Rectal smooth muscle tissue (tissue), 1 donor: ENCODE data around the gene PATE4.
"Not testable (repeated sequence)": the region's sequence is repeated elsewhere in the genome, so short reads cannot be mapped to it uniquely, and the experiment has no call there.

Source experiments
- H3K27ac ChIP-seq: one replicate; pipeline ENCODE4 v1.7.0; 2013; ENCODE audit warnings: low read depth, low read length, inconsistent platforms
- H3K27me3 ChIP-seq: one replicate; pipeline ENCODE4 v1.7.0; 2013; ENCODE audit warnings: low read length; ENCODE audit not compliant: control insufficient read depth, insufficient read depth
- H3K36me3 ChIP-seq: one replicate; pipeline ENCODE4 v1.7.0; 2013; ENCODE audit warnings: low read length; ENCODE audit not compliant: control insufficient read depth, insufficient read depth
- H3K4me1 ChIP-seq: one replicate; pipeline ENCODE4 v1.7.0; 2013; ENCODE audit warnings: low read length; ENCODE audit not compliant: control insufficient read depth, insufficient read depth
- H3K4me3 ChIP-seq: one replicate; pipeline ENCODE4 v1.7.0; 2013; ENCODE audit warnings: low read length
- H3K9ac ChIP-seq: one replicate; pipeline ENCODE4 v1.7.0; 2013; ENCODE audit warnings: low read length

PATE4 gene, protein sequence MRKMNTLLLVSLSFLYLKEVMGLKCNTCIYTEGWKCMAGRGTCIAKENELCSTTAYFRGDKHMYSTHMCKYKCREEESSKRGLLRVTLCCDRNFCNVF

DNA sequence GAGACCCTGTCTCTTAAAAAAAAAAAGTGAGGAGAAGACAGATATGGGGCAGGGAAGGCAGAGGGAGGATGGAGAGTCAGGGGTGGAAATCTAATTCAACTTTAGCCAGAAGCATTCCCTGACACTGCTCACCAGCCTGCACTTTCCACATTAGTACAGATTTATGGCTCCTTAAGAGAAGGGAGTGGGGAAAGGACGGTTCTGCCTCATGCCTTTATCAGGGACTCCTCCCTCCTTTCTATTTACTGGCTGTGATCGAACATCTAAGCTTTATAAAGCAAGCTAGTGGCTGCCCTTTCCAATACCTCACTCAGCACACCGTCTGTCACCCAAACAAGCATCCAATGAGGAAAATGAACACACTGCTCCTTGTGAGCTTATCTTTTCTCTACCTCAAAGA lies at the start of gene PATE4:
PATE4 (plus strand) TSS at position 301 of the 400 bp plus-strand sequence; CDS start at position 345, 44 bp downstream.
- no peak within 1 kb of the TSS for H3K4me3 ChIP-seq
- no peak within 1 kb of the TSS for H3K9ac ChIP-seq
- no peaks in the 10 kb centered on the region for H3K4me1 ChIP-seq
- no peaks in the 10 kb centered on the region for H3K27me3 ChIP-seq
- no peaks in the 10 kb centered on the region for H3K36me3 ChIP-seq
- H3K27ac ChIP-seq, result no peak within 1 kb of the TSS

DNA sequence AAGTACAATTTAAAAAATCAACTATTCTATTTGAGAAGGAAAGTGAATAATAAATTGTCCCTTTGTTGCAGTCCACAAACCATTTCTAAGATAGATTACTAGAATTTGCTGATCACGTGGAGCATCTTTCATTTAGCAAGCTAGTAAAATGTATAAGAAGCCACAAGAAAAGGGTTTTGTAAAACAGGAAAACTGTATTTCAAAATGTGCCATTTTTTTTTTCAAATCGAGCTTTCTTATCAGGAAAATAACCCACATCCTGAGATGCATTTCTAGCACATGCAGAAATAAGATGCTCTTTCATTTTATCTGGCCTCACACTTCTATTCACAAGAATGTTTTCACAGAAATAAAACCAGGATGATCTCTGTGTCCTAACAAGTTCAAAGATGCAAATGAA lies 48.4 kb upstream of the PATE4 start:
- Histone ChIP-seq H3K4me1 (no peaks in the 10 kb centered on the region), H3K27me3 (no peaks in the 10 kb centered on the region), H3K9ac (no peak overlapping the region), H3K4me3 (no peak overlapping the region), H3K27ac (no peak overlapping the region), H3K36me3 (no peaks in the 10 kb centered on the region)

DNA sequence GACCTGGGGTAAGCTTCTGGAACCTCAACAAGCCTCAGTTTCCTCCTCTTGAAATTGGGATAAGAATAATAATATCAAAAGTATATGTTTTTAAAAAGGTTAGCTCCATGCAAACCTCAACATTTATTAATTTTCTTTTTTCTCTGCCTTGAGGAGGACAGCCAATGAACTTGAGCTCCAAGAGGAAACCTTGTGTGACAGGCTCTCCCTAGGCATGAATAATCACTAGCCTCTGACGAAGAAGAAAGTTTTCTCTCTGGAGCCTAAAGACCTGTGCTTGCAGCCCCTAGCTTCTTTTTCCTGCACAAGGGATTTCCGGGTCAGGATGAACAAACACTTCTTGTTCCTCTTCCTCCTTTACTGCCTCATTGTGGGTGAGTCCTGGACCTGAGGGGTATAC lies 45.3 kb upstream of the PATE4 start, which contains the start of gene PATE3:
PATE3 (plus strand) TSS at position 301 of the 400 bp plus-strand sequence; CDS start at position 326, 25 bp downstream.
- Histone ChIP-seq H3K27ac (no peak within 1 kb of the TSS), H3K27me3 (no peaks in the 10 kb centered on the region), H3K9ac (no peak within 1 kb of the TSS), H3K4me3 (no peak within 1 kb of the TSS), H3K4me1 (no peaks in the 10 kb centered on the region), H3K36me3 (no peaks in the 10 kb centered on the region)

DNA sequence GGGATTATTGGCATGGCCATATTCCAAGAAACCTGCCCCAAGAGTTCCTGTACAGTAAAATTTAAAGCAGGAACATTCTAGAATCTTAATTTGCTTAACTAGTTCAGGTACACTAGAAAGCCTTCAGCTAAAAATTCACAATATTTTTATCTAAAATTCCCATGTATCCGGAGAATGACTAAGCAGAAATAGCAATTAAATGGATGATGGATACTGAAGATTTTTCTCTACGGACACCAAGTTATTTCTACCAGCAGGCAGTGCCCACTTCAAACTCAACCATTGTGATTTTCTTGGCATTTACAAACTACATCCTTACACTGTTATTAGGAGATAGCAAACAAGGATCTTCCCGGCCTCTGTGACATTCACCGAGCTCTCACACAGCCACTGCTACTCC lies 42.3 kb upstream of the PATE4 start:
- Histone ChIP-seq H3K9ac (no peak overlapping the region), H3K4me1 (no peaks in the 10 kb centered on the region), H3K27me3 (no peaks in the 10 kb centered on the region), H3K27ac (no peak overlapping the region), H3K4me3 (no peak overlapping the region), H3K36me3 (no peaks in the 10 kb centered on the region)

DNA sequence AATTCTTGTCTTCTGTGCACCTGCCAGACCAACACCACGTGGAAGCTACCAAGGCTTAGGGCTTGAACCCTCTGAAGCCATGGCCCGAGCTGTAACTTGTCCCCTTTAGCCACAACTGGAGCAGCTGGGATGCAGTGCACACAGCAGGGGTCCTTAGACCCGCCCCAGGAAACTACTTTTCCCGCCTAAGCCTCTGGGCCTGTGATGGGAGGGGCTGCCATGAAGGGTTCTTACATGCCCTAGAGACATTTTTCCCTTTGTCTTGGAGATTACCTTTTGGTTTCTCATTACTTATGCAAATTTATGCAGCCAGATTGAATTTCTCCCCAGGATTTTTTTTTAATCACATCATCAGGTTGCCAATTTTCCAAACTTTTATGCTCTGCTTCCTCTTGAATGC lies 35.5 kb upstream of the PATE4 start:
- Histone ChIP-seq H3K36me3 (no peaks in the 10 kb centered on the region), H3K4me3 (no peak overlapping the region), H3K27ac (no peak overlapping the region), H3K4me1 (no peaks in the 10 kb centered on the region), H3K27me3 (no peaks in the 10 kb centered on the region), H3K9ac (no peak overlapping the region)

DNA sequence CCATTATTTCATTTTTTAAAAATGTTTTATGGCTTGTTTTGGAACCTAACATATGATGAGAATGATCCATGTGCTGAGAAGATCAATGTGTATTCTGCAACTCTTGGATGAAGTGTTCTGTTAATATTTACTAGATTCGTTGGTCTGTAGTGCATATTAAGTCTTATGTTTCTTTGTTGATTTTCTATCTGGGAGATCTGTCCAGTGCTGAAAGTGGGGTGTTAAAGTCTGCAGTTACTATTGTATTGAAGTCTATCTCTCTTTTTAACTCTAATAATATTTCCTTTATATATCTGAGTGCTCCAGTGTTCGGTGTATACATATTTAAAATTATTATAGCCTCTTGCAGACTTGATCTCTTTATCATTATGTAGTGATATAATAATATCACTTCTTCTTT lies 33.3 kb upstream of the PATE4 start:
- H3K27ac ChIP-seq, result no peak overlapping the region
- H3K27me3 ChIP-seq, result no peaks in the 10 kb centered on the region
- no peak overlapping the region for H3K4me3 ChIP-seq
- H3K4me1 ChIP-seq, result no peaks in the 10 kb centered on the region
- no peaks in the 10 kb centered on the region for H3K36me3 ChIP-seq
- no peak overlapping the region for H3K9ac ChIP-seq

DNA sequence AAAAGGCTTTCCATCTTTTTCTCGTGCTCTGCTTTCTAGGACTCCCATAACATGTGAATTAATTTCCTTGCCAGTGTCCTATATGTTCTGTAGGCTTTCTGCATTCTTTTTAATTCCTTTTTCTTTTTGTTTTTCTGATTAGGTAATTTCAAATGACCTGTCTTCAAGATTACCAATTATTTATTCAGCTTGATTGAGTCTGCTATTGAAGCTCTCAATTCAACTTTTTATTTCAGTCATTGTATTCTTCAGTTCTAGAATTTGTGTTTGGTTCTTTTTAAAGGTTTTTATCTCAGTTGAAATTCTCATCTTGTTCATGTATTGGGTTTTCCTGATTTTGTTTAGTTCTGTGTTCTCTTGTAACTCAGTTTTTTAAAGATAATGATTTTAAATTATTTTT lies 30.7 kb upstream of the PATE4 start:
- H3K4me1 ChIP-seq, result no peaks in the 10 kb centered on the region
- H3K27me3 ChIP-seq, result no peaks in the 10 kb centered on the region
- H3K27ac ChIP-seq, result no peak overlapping the region
- H3K4me3 ChIP-seq, result no peak overlapping the region
- no peaks in the 10 kb centered on the region for H3K36me3 ChIP-seq
- H3K9ac ChIP-seq, result no peak overlapping the region

DNA sequence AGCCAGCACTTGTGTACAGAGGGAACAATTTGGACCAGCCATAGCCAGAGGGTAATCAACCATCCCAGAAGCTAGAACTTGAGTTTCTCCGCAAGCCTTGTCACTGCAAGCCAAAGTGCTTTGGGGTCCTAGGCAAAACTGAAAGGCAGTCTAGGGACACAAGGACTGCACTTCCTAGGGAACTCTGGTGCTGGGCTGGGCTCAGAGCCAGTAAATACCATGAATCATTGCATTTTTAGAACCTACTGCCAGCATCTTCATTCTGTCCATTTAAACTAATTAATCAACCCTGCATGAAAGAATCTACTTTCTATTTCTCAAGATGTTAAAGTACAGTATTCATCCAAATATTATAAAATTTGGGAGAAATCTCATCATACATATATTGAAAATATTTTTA lies 25.2 kb upstream of the PATE4 start:
- Histone ChIP-seq H3K4me1 (no peaks in the 10 kb centered on the region), H3K27ac (no peak overlapping the region), H3K4me3 (no peak overlapping the region), H3K9ac (no peak overlapping the region), H3K27me3 (no peaks in the 10 kb centered on the region), H3K36me3 (no peaks in the 10 kb centered on the region)

DNA sequence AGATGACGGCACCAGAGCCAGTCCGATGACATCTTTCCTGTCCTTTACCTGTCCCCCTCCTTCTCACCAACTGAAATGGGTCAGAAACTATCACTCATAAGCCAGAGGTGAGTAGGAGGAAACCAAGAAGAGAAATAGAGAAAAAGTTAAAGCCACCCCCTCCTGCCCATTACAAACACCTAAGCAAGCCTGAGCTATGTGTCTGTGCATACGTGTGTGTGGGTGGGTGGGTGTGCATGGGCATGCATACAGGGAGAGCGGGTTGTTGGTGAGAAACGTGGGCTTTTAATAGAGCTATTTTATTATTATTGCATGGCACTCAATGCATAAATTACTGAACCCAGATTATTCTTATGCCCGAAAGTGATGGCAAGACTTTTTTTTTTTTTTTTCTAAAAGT lies 2.6 kb downstream of the PATE4 start:
- no peaks in the 10 kb centered on the region for H3K27me3 ChIP-seq
- H3K9ac ChIP-seq, result no peak overlapping the region
- H3K4me3 ChIP-seq, result no peak overlapping the region
- H3K4me1 ChIP-seq, result no peaks in the 10 kb centered on the region
- H3K27ac ChIP-seq, result no peak overlapping the region
- no peaks in the 10 kb centered on the region for H3K36me3 ChIP-seq

DNA sequence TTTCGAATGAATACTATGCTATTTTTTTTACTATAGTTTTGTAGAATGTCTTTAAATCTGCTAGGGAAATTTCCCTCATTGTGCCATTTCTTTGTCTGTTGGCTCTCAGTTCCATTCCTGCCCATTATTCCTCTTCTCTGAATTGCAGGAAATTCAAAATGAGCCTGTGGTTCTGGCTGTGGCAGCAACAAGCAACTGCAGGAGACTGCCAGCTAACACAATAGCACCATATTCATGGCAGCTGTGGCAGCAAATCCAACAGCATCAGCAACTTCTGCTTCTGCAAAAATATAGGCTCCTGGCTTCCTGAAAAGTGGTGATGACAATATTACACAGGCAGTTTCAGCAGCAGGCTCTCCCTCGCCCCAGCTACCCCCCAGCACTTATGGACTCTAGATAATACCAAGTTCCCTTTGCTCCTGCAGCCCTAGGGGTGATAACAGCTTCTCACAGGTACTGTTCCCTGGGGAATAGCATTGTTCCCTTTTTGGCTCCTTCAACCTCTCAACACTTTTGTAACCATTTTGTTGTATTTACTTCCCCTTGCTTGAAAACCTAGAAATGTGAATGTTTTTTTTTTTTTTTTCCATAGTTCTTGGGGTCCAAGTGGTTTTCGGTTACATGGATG lies 9.3 kb downstream of the PATE4 start:
- Histone ChIP-seq H3K9ac (no peak overlapping the region), H3K36me3 (no peaks in the 10 kb centered on the region), H3K4me3 (no peak overlapping the region), H3K27me3 (no peaks in the 10 kb centered on the region), H3K4me1 (no peaks in the 10 kb centered on the region), H3K27ac (no peak overlapping the region)

DNA sequence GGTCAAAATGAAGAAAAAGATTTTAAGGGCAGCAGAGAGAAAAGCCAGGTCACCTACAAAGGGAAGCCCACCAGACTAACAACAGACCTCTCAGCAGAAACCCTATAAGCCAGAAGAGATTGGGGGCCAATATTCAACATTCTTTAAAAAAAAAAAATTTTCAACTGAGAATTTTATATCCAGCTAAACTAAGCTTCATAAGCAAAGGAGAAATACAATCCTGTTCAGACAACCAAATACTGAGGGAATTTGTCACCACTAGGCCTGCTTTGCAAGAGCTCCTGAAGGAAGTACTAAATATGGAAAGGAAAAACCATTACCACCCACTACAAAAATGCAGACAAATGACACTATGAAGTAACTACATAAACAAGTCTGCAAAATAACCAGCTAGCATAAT lies 13.1 kb downstream of the PATE4 start:
- Histone ChIP-seq H3K27ac (no peak overlapping the region), H3K27me3 (no peaks in the 10 kb centered on the region), H3K36me3 (no peaks in the 10 kb centered on the region), H3K9ac (no peak overlapping the region), H3K4me1 (no peaks in the 10 kb centered on the region), H3K4me3 (no peak overlapping the region)

DNA sequence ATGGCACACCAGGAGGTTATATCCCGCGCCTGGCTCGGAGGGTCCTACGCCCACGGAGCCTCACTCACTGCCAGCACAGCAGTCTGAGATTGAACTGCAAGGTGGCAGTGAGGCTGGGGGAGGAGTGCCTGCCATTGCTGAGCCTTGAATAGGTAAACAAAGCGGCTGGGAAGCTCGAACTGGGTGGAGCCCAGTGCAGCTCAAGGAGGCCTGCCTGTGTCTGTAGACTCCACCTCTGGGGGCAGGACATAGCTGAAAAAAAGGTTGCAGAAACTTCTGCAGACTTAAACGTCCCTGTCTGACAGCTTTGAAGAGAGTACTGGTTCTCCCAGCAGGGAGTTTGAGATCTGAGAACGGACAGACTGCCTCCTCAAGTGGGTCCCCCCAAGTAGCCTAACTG lies 24.6 kb downstream of the PATE4 start:
- H3K27ac ChIP-seq, H3K4me3 ChIP-seq, H3K27me3 ChIP-seq, H3K36me3 ChIP-seq, H3K9ac ChIP-seq, H3K4me1 ChIP-seq: not testable (repeated sequence)

DNA sequence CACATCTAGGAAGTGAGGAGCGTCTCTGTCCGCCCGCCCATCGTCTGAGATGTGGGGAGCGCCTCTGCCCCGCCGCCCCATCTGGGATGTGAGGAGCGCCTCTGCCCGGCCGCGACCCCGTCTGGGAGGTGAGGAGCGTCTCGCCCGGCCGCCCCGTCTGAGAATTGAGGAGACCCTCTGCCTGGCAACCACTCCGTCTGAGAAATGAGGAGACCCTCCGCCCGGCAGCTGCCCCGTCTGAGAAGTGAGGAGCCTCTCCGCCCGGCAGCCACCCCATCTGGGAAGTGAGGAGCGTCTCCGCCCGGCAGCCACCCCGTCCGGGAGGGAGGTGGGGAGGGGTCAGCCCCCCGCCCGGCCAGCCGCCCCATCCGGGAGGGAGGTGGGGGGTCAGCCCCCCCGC lies 29.7 kb downstream of the PATE4 start:
- not testable (repeated sequence) for H3K9ac ChIP-seq, H3K4me1 ChIP-seq, H3K27ac ChIP-seq, H3K4me3 ChIP-seq, H3K27me3 ChIP-seq, H3K36me3 ChIP-seq
